Immature natural killer cell (primary cell): ENCODE results near the gene METTL23. TPM values are rescaled to one million over a fixed set of nuclear protein-coding genes. Genes with fewer than 3 reads are reported as not detected.
"Not testable (repeated sequence)": the region's sequence is repeated elsewhere in the genome, so short reads cannot be mapped to it uniquely, and the experiment has no call there.

Source experiments
- DNase-seq, 3 donors: peaks; one replicate each; pipeline ENCODE4 v3.0.0; 2022; ENCODE audit warnings: mixed read lengths in 1 of 3
- H3K27ac Mint-ChIP-seq, 6 donors: one replicate each; pipeline ENCODE4 v1.8.0; 2020; ENCODE audit warnings: mixed read lengths in 6 of 6, mild to moderate bottlenecking in 5 of 6, inconsistent platforms in 4 of 6, moderate library complexity in 3 of 6
- H3K27me3 Mint-ChIP-seq, 3 donors: one replicate each; pipeline ENCODE4 v1.8.0; 2020 to 2021; ENCODE audit warnings: low read depth in 3 of 3, mild to moderate bottlenecking in 3 of 3, mixed read lengths in 3 of 3, moderate library complexity in 3 of 3, inconsistent platforms in 1 of 3
- H3K36me3 Mint-ChIP-seq, 3 donors: one replicate each; pipeline ENCODE4 v1.8.0; 2020; ENCODE audit warnings: mixed read lengths in 3 of 3, inconsistent platforms in 2 of 3, mild to moderate bottlenecking in 2 of 3
- H3K4me1 Mint-ChIP-seq, 2 donors: one replicate each; pipeline ENCODE4 v1.8.0; 2020; ENCODE audit warnings: inconsistent platforms in 2 of 2, mild to moderate bottlenecking in 2 of 2, mixed read lengths in 2 of 2, moderate library complexity in 1 of 2
- H3K4me3 Mint-ChIP-seq, 5 donors: one replicate each; pipeline ENCODE4 v1.8.0; 2020; ENCODE audit warnings: mild to moderate bottlenecking in 5 of 5, mixed read lengths in 5 of 5, inconsistent platforms in 3 of 5, moderate library complexity in 3 of 5
- H3K9me3 Mint-ChIP-seq, 6 donors: one replicate each; pipeline ENCODE4 v1.8.0; 2020; ENCODE audit warnings: mild to moderate bottlenecking in 6 of 6, mixed read lengths in 6 of 6, inconsistent platforms in 4 of 6, moderate library complexity in 3 of 6
- polyA plus RNA-seq, 3 donors: library from polyadenylated mRNA; unstranded; fragments of 300-500 nt; fragmentation: Illumina TruSeq; gene quantifications; one replicate each; pipeline ENCODE4 v1.2.3, GENCODE V29; 2021

The METTL23 gene
- polyA plus RNA-seq, 3 donors from 2014 or later, result 91.6 to 166 (median 133) TPM

DNA sequence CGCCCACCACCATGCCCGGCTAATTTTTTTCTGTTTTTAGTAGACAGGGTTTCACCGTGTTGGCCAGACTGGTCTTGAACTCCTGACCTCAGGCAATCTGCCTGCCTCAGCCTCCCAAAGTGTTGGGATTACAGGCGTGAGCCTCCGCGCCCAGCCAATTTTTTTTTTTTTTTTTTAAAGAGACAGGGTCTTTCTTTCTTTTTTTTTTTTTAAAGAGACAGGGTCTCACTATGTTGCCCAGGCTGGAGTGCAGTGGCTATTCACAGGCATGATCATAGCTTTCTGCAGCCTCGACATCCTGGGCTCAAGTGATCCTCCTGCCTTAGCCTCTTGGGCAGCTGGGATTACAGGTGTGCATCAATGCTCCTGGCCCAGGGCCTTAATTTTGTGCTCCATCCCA lies 14.3 kb upstream of the METTL23 start:
- DNase-seq, H3K9me3 Mint-ChIP-seq: not testable (repeated sequence)
- Mint-ChIP-seq H3K4me3 (peak overlapping the region in 2 of 5 donors; percentile 47 to 84), H3K36me3 (peaks cover 12 to 17% (median 15%) of the 10 kb centered on the region in 3 donors), H3K27me3 (peaks cover 13 to 27% (median 25%) of the 10 kb centered on the region in 3 donors), H3K4me1 (peaks cover 50 to 67% of the 10 kb centered on the region in 2 donors), H3K27ac (peak overlapping the region in 5 of 6 donors; percentile 61 to 82 (median 80))

GRCh38 chr17:76713765-76714164 lies 12.9 kb upstream of the METTL23 start:
- Mint-ChIP-seq H3K9me3 (no peaks in the 10 kb centered on the region), H3K4me3 (peak overlapping the region in 1 of 5 donors; percentile 2), H3K4me1 (peaks cover 52 to 63% of the 10 kb centered on the region in 2 donors), H3K27me3 (peaks cover 11 to 29% (median 29%) of the 10 kb centered on the region in 3 donors), H3K36me3 (peaks cover 15 to 27% (median 15%) of the 10 kb centered on the region in 3 donors), H3K27ac (peak overlapping the region in 5 of 6 donors; percentile 68 to 100 (median 96))
- DNase-seq, result no peak

- DNase-seq, result no peak
- H3K36me3 Mint-ChIP-seq, result peaks cover 15 to 30% (median 18%) of the 10 kb centered on the region in 3 donors
- peaks cover 50 to 58% of the 10 kb centered on the region in 2 donors for H3K4me1 Mint-ChIP-seq
- no peak overlapping the region for H3K4me3 Mint-ChIP-seq
- peak overlapping the region; percentile 57 to 100 (median 96) for H3K27ac Mint-ChIP-seq
- H3K9me3 Mint-ChIP-seq, result no peaks in the 10 kb centered on the region
- peaks cover 11 to 29% (median 27%) of the 10 kb centered on the region in 3 donors for H3K27me3 Mint-ChIP-seq
Observed at GRCh38 chr17:76714336-76714735, 12.3 kb upstream of the METTL23 start.

- peaks cover 44 to 51% of the 10 kb centered on the region in 2 donors for H3K4me1 Mint-ChIP-seq
- H3K9me3 Mint-ChIP-seq, result no peaks in the 10 kb centered on the region
- peak overlapping the region; percentile 96 to 100 (median 98) for H3K27ac Mint-ChIP-seq
- H3K27me3 Mint-ChIP-seq, result peaks cover 11 to 29% (median 23%) of the 10 kb centered on the region in 3 donors
- peaks cover 17 to 36% (median 22%) of the 10 kb centered on the region in 3 donors for H3K36me3 Mint-ChIP-seq
- peak; percentile 67 to 72 (median 71) for DNase-seq
- H3K4me3 Mint-ChIP-seq, result peak overlapping the region; percentile 70 to 87 (median 77)
Observed at GRCh38 chr17:76714822-76715495, 11.7 kb upstream of the METTL23 start.

DNA sequence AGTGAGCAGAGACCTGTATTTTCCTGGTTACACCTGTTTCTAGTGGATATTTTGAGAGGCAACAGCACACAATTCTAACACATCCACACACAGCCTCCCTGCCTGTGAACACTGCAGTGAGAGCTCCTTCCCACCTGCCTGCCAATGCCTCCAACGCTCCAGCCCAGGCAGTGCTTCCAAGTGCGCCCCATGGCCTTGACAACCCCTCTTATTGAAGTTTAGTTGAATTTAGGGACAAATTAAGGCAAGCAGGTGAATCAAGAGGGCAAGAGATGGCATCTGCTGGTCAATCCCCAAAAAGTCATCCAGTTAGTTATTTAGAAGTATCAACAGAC lies 11.2 kb upstream of the METTL23 start:
- Mint-ChIP-seq H3K4me3 (peak overlapping the region; percentile 28 to 80 (median 71)), H3K36me3 (peaks cover 19 to 41% (median 22%) of the 10 kb centered on the region in 3 donors), H3K27me3 (peaks cover 11 to 29% (median 21%) of the 10 kb centered on the region in 3 donors), H3K4me1 (peaks cover 41 to 50% of the 10 kb centered on the region in 2 donors), H3K9me3 (no peaks in the 10 kb centered on the region), H3K27ac (peak overlapping the region; percentile 96 to 100 (median 98))
- DNase-seq, result no peak

DNA sequence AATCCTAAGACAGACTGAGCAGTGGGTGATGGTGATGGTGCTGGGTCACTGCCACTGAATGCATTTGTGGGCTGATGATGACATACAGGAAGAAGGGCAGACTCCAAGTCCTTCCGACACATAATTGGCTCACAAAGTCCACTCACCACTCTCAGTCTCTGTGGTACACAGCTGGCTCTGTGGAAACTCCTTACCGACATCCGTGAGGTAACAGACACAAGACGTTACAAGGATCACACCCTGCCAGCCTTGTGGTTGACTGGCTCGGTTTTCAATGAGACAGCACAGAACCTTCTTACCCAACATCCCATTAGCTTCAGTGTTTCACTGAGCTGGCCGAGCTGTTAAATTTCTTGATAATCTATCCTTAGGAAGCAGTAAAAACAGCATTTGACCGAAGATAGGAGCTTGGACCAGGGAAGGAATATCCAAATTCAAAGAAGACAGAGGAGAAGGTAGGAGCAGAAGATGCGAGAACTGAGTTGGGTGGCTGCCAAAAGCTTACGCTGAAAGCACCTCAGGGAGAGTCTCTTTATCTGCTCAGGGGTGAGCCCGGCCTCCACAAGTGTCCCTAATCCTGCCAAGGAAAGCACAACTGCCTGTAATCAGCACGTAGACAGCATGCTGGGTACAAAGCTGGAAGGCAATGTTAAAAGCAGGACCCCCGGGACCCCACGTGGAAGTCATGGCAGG lies 10.3 kb upstream of the METTL23 start:
- peak; percentile 89 to 95 (median 91) for DNase-seq
- H3K27me3 Mint-ChIP-seq, result peaks cover 11 to 28% (median 21%) of the 10 kb centered on the region in 3 donors
- H3K27ac Mint-ChIP-seq, result peak overlapping the region; percentile 96 to 100 (median 98)
- H3K4me1 Mint-ChIP-seq, result peaks cover 38 to 45% of the 10 kb centered on the region in 2 donors
- H3K4me3 Mint-ChIP-seq, result peak overlapping the region; percentile 2 to 80 (median 70)
- no peaks in the 10 kb centered on the region for H3K9me3 Mint-ChIP-seq
- peaks cover 25 to 50% (median 27%) of the 10 kb centered on the region in 3 donors for H3K36me3 Mint-ChIP-seq

- Mint-ChIP-seq H3K4me3 (peak overlapping the region in 4 of 5 donors; percentile 2 to 80 (median 70)), H3K27ac (peak overlapping the region; percentile 96 to 100 (median 98)), H3K9me3 (no peaks in the 10 kb centered on the region), H3K36me3 (peaks cover 30 to 55% (median 33%) of the 10 kb centered on the region in 3 donors), H3K4me1 (peaks cover 35 to 46% of the 10 kb centered on the region in 2 donors), H3K27me3 (peaks cover 13 to 31% (median 21%) of the 10 kb centered on the region in 3 donors)
- DNase-seq, result no peak
Observed at GRCh38 chr17:76716839-76717215, 9.8 kb upstream of the METTL23 start.

DNA sequence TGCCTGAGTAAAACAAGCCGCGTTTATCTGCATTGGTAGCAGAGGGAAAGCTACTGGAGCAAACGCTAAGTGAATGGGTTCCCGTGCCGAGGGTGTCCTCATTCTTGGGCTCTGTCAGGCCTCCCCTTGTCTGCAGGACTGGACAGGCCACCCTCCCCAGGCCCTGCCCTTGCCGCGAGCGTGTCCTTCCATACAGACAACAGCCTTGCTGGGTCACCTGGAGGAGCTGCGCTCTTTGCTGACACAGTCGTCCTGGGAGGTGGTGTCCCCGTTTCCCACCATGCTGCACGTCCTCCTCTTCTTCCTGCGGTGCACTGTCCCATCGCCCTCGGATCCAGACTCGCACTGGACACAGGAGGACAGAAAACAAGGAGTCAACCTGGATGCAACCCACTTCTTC lies 8.1 kb upstream of the METTL23 start:
- H3K9me3 Mint-ChIP-seq, result no peaks in the 10 kb centered on the region
- no peak overlapping the region for H3K4me3 Mint-ChIP-seq
- H3K27ac Mint-ChIP-seq, result peak overlapping the region; percentile 23 to 98 (median 78)
- peaks cover 42 to 50% of the 10 kb centered on the region in 2 donors for H3K4me1 Mint-ChIP-seq
- peaks cover 16 to 39% (median 21%) of the 10 kb centered on the region in 3 donors for H3K27me3 Mint-ChIP-seq
- DNase-seq, result no peak
- H3K36me3 Mint-ChIP-seq, result peaks cover 30 to 64% (median 37%) of the 10 kb centered on the region in 3 donors

DNA sequence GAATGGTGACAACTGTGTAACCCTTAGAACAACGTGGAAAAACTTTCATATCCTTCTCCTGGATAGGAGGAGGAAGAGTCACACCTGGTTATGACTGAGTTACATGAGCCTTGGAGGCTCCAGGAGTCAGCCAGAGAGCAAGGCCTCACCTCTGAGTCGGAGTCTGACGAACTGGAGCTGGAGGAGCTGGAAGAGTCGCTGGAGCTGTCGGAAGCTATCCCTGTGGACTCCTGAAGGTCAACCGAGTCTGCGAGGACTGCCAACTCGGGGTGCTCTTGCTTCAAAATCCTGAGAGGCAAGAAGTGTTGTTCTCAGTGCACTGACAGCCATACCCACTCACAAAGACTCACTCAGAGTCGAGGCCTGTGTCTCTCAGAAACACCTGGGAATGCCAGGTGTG lies 6.4 kb upstream of the METTL23 start:
- Mint-ChIP-seq H3K36me3 (peaks cover 23 to 60% (median 36%) of the 10 kb centered on the region in 3 donors), H3K9me3 (no peaks in the 10 kb centered on the region), H3K27me3 (peaks cover 16 to 32% (median 19%) of the 10 kb centered on the region in 3 donors), H3K27ac (peak overlapping the region in 2 of 6 donors; percentile 19 to 98), H3K4me3 (no peak overlapping the region), H3K4me1 (peaks cover 40 to 43% of the 10 kb centered on the region in 2 donors)
- no peak for DNase-seq

GRCh38 chr17:76720941-76721340 lies 5.7 kb upstream of the METTL23 start:
- peaks cover 23 to 60% (median 42%) of the 10 kb centered on the region in 3 donors for H3K36me3 Mint-ChIP-seq
- H3K27me3 Mint-ChIP-seq, result peaks cover 15 to 31% (median 20%) of the 10 kb centered on the region in 3 donors
- no peak for DNase-seq
- no peaks in the 10 kb centered on the region for H3K9me3 Mint-ChIP-seq
- peak overlapping the region in 4 of 6 donors; percentile 22 to 98 (median 68) for H3K27ac Mint-ChIP-seq
- no peak overlapping the region for H3K4me3 Mint-ChIP-seq
- peaks cover 40 to 42% of the 10 kb centered on the region in 2 donors for H3K4me1 Mint-ChIP-seq

GRCh38 chr17:76721463-76721862 lies 5.2 kb upstream of the METTL23 start:
- Mint-ChIP-seq H3K9me3 (no peaks in the 10 kb centered on the region), H3K27me3 (peaks cover 15 to 31% (median 21%) of the 10 kb centered on the region in 3 donors), H3K36me3 (peaks cover 22 to 55% (median 39%) of the 10 kb centered on the region in 3 donors), H3K27ac (peak overlapping the region; percentile 17 to 98 (median 74)), H3K4me3 (no peak overlapping the region), H3K4me1 (peaks cover 35 to 36% of the 10 kb centered on the region in 2 donors)
- no peak for DNase-seq

DNA sequence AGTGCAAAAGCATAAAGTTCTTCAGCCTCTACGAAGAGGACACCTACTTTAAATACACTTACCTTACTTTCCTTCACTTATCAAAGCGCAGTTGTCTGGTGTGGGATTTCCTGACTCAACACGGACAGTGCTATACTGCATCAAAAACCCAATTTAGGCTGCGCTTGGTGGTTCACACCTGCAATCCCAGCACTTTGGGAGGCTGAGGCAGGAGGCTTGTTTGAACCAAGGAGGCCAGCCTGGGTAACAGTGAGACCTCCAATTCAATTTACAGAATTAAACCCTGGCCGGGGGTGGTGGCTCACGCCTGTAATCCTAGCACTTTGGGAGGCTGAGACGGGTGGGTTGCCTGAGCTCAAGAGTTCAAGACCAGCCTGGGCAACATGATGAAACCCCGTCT lies 4.4 kb upstream of the METTL23 start:
- Mint-ChIP-seq H3K4me3 (no peak overlapping the region), H3K36me3 (peaks cover 21 to 50% (median 38%) of the 10 kb centered on the region in 3 donors), H3K9me3 (no peaks in the 10 kb centered on the region), H3K27ac (peak overlapping the region in 3 of 6 donors; percentile 72 to 98 (median 76)), H3K4me1 (peaks cover 28 to 33% of the 10 kb centered on the region in 2 donors), H3K27me3 (peaks cover 22 to 36% (median 23%) of the 10 kb centered on the region in 3 donors)
- DNase-seq, result no peak

- H3K27ac Mint-ChIP-seq, result peak overlapping the region in 3 of 6 donors; percentile 22 to 71 (median 31)
- H3K27me3 Mint-ChIP-seq, result peaks cover 29 to 42% (median 29%) of the 10 kb centered on the region in 3 donors
- not testable (repeated sequence) for H3K9me3 Mint-ChIP-seq, DNase-seq
- peak overlapping the region in 3 of 5 donors; percentile 2 to 38 (median 3) for H3K4me3 Mint-ChIP-seq
- H3K4me1 Mint-ChIP-seq, result peaks cover 33 to 38% of the 10 kb centered on the region in 2 donors
- H3K36me3 Mint-ChIP-seq, result peaks cover 21 to 51% (median 38%) of the 10 kb centered on the region in 3 donors
Observed at GRCh38 chr17:76722977-76723376, 3.7 kb upstream of the METTL23 start.
